HL-60 (cell line): ENCODE data around the gene OPTN.
"Not testable (repeated sequence)": the region's sequence is repeated elsewhere in the genome, so short reads cannot be mapped to it uniquely, and the experiment has no call there.

Source experiments
- DNase-seq, 2 experiments: peaks; one replicate each; pipeline ENCODE4 v3.0.0-alpha.2; 2010 to 2020; ENCODE audit warnings: low read depth in 1 of 2, low spot score in 1 of 2
- H3K27ac ChIP-seq: fragments of 250-450 bp; sonication (Bioruptor Pico); replicated peaks from 2 replicates; pipeline ENCODE4 v1.5.1; 2020; ENCODE audit warnings: mild to moderate bottlenecking, moderate library complexity
- H3K27me3 ChIP-seq: fragments of 250-450 bp; sonication (Bioruptor Pico); 2 replicates; pipeline ENCODE4 v1.5.1; 2021; ENCODE audit warnings: mild to moderate bottlenecking, moderate library complexity; ENCODE audit not compliant: insufficient read depth, poor library complexity, severe bottlenecking
- H3K4me3 ChIP-seq: replicated peaks from 2 replicates; pipeline ENCODE4 v1.5.1; 2011; ENCODE audit warnings: mild to moderate bottlenecking, control low read depth, low read length; ENCODE audit not compliant: insufficient read depth
- GABPA ChIP-seq: IDR thresholded peaks from 2 replicates; pipeline ENCODE4 v1.6.1; 2012; ENCODE audit warnings: low read depth
- POLR2AphosphoS5 ChIP-seq: IDR thresholded peaks from 2 replicates; pipeline ENCODE4 v1.6.1; 2012; ENCODE audit warnings: low read depth
- SPI1 ChIP-seq: IDR thresholded peaks from 2 replicates; pipeline ENCODE4 v1.6.1; 2012; ENCODE audit warnings: low read depth, mild to moderate bottlenecking, borderline replicate concordance
- TF ChIP-seq, protein P1 (sequence below): IDR thresholded peaks from one replicate; pipeline ENCODE4 v1.5.1; 2011; ENCODE audit warnings: low read length, control low read depth, inconsistent platforms; ENCODE audit not compliant: insufficient read depth
- TF ChIP-seq, protein P2 (sequence below): IDR thresholded peaks from 2 replicates; pipeline ENCODE4 v1.6.1; 2012; ENCODE audit warnings: low read depth; ENCODE audit not compliant: insufficient replicate concordance

OPTN gene

DNA sequence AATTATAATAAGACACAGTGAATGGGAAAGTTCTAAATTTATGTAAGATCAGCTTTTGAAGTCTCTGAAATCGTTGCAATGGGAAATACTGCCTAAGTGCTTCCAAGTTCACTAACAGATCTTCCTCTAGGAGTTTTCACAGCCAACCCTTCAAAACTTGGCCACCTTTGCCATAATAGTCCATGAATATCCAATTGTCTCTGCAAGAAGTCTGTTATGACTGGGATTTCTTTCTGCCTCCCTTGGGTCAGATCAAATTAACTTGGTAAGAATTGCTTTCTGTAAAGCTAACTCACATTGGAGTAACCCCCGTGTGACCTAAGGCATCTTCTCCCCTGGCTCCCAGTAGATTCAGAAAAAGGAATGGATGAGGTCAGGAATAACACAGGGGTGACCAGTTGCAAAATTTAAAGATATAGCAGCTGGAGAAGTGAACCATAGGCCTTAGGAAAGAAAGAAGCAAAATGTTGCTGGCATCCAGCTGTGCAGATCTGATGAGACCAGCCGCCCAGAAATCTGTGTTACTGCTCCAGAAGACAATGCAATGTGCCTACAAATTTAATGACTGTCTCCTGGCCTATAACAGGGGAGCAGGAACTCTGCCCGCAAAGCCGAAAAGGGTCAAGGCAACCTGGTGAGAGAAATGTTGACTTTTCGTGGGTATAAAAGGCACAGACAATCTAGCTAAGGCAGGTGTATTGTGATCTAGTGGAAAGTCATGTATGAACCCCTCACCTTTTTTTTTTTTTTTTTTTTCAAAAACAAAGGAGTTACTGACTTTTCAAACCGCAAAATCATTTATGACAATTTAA, 7.5 kb upstream of the OPTN start:
- no peak for DNase-seq
- Histone ChIP-seq H3K27ac (no peak overlapping the region), H3K4me3 (no peak overlapping the region), H3K27me3 (no peaks in the 10 kb centered on the region)
- TF ChIP-seq GABPA (no peak), POLR2AphosphoS5 (no peak), SPI1 (no peak)
- TF ChIP-seq, protein P1, sequence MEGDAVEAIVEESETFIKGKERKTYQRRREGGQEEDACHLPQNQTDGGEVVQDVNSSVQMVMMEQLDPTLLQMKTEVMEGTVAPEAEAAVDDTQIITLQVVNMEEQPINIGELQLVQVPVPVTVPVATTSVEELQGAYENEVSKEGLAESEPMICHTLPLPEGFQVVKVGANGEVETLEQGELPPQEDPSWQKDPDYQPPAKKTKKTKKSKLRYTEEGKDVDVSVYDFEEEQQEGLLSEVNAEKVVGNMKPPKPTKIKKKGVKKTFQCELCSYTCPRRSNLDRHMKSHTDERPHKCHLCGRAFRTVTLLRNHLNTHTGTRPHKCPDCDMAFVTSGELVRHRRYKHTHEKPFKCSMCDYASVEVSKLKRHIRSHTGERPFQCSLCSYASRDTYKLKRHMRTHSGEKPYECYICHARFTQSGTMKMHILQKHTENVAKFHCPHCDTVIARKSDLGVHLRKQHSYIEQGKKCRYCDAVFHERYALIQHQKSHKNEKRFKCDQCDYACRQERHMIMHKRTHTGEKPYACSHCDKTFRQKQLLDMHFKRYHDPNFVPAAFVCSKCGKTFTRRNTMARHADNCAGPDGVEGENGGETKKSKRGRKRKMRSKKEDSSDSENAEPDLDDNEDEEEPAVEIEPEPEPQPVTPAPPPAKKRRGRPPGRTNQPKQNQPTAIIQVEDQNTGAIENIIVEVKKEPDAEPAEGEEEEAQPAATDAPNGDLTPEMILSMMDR: no peak
- TF ChIP-seq, protein P2, sequence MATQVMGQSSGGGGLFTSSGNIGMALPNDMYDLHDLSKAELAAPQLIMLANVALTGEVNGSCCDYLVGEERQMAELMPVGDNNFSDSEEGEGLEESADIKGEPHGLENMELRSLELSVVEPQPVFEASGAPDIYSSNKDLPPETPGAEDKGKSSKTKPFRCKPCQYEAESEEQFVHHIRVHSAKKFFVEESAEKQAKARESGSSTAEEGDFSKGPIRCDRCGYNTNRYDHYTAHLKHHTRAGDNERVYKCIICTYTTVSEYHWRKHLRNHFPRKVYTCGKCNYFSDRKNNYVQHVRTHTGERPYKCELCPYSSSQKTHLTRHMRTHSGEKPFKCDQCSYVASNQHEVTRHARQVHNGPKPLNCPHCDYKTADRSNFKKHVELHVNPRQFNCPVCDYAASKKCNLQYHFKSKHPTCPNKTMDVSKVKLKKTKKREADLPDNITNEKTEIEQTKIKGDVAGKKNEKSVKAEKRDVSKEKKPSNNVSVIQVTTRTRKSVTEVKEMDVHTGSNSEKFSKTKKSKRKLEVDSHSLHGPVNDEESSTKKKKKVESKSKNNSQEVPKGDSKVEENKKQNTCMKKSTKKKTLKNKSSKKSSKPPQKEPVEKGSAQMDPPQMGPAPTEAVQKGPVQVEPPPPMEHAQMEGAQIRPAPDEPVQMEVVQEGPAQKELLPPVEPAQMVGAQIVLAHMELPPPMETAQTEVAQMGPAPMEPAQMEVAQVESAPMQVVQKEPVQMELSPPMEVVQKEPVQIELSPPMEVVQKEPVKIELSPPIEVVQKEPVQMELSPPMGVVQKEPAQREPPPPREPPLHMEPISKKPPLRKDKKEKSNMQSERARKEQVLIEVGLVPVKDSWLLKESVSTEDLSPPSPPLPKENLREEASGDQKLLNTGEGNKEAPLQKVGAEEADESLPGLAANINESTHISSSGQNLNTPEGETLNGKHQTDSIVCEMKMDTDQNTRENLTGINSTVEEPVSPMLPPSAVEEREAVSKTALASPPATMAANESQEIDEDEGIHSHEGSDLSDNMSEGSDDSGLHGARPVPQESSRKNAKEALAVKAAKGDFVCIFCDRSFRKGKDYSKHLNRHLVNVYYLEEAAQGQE: no peak

DNA sequence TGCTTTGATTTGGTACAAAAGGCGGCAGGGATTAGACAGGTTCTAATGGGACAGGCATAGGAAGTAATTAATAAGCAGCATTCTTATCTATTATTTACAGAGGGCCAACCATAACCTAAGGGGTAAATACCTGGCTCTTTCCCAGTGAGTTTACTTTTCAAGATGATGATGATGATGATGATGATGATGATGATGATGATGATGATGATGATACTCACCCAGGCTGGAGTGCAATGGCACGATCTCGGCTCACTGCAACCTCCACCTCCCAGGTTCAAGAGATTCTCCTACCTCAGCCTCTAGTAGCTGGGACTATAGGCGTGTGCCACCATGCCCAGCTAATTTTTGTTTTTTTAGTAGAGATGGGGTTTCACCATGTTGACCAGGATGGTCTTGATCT, 5.9 kb upstream of the OPTN start:
- H3K27ac ChIP-seq, DNase-seq, H3K27me3 ChIP-seq, H3K4me3 ChIP-seq: not testable (repeated sequence)

DNA sequence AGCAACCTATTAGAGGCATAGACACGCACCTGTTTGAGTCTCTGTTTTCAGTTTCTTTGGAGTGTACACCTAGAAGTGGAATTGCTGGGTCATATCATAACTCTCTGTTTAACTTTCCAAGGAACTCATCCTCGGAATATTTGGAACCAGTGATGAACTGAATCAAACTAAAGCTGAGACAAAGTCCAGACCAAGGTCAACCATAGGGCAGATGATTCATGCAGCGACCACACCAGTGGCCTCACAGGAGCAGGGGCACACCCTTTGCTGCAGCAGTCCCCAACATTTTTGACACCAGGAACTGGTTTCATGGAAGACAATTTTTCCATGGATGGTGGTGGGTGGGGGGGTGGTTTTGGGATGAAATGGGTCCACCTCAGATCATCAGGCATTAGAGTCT, 4.9 kb upstream of the OPTN start:
- Histone ChIP-seq H3K4me3 (no peak overlapping the region), H3K27me3 (no peaks in the 10 kb centered on the region), H3K27ac (no peak overlapping the region)
- no peak for DNase-seq
- TF ChIP-seq POLR2AphosphoS5 (no peak), SPI1 (no peak), GABPA (no peak)
- TF ChIP-seq, protein P1: no peak

DNA sequence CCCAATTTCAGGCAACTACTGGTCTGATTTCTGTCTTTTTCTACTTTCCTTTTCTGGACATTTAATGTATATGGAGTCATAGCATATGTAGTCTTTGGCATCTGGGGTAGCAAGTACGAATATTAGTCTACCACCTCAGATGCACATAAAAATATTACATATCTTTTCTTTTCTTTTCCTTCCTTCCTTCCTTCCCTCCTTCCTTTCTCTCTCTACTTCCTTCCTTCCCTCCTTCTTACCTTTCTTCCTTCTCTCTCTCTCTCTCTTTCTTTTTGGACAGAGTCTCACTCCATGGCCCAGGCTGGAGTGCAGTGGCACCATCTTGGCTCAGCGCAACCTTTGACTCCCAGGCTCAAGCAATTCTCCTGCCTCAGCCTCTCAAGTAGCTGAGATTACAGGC, 4.0 kb upstream of the OPTN start:
- TF ChIP-seq, protein P2: no peak
- TF ChIP-seq SPI1 (no peak), POLR2AphosphoS5 (no peak), GABPA (no peak)
- TF ChIP-seq, protein P1: no peak
- H3K4me3 ChIP-seq: no peak overlapping the region
- no peak overlapping the region for H3K27ac ChIP-seq
- no peak for DNase-seq
- peaks cover 3% of the 10 kb centered on the region for H3K27me3 ChIP-seq
